B cell (primary cell): ENCODE data around the gene GATAD2B. TPM values are rescaled to one million over a fixed set of nuclear protein-coding genes. Genes with fewer than 3 reads are reported as not detected.

Source experiments
- ATAC-seq: fragments of 200-7000 bp; cut with Tn5 transposase; one replicate; pipeline ENCODE4 v1.10.0; 2021; ENCODE audit warnings: low read depth, mild to moderate bottlenecking, moderate number of reproducible peaks, moderate library complexity
- CTCF ChIA-PET: fragments of 350-600 bp; sonication (Branson Sonifier 250); formaldehyde crosslinking; loops from one replicate; lab custom pipeline; 2021; ENCODE audit warnings: antibody characterized with exemption, inconsistent platforms; lab: Charles Lee
- POLR2A ChIA-PET: fragments of 350-600 bp; sonication (Branson Sonifier 250); formaldehyde crosslinking; loops from one replicate; lab custom pipeline; 2021; ENCODE audit warnings: antibody characterized with exemption; lab: Charles Lee
- DNase-seq: peaks from one replicate; pipeline ENCODE4 v3.0.0; 2013
- H2AFZ ChIP-seq: 2 replicates; pipeline ENCODE4 v1.6.1; 2012; ENCODE audit warnings: mild to moderate bottlenecking, low read depth, low read length; ENCODE audit not compliant: insufficient read depth, poor library complexity, severe bottlenecking
- H3K27ac ChIP-seq, 2 donors: 1 replicate in 1 of 2; 2 replicates in 1 of 2; pipeline ENCODE4 v1.5.1; 2012 to 2013; ENCODE audit warnings: low read length in 2 of 2, mild to moderate bottlenecking in 2 of 2, moderate library complexity in 1 of 2
- H3K27me3 ChIP-seq, 4 experiments: fragments of 200-600 bp in 1 of 4; sonication (generic) in 1 of 4; replicated peaks in 1 of 4; 1 replicate in 2 of 4; 2 replicates in 2 of 4; pipeline versions ENCODE4 v1.6.1 to v1.7.0; 2013 to 2016; ENCODE audit warnings: low read length in 3 of 4, mild to moderate bottlenecking in 2 of 4, mixed read lengths in 1 of 4, moderate library complexity in 1 of 4; ENCODE audit not compliant: insufficient read depth in 4 of 4, control insufficient read depth in 3 of 4; ENCODE audit errors: control extremely low read depth in 1 of 4
- H3K36me3 ChIP-seq, 2 experiments: replicated peaks in 1 of 2; 1 replicate in 1 of 2; 2 replicates in 1 of 2; pipeline versions ENCODE4 v1.6.1 to v1.7.1; 2013; ENCODE audit warnings: low read length in 1 of 2; ENCODE audit not compliant: insufficient read depth in 2 of 2, control insufficient read depth in 1 of 2; ENCODE audit errors: control extremely low read depth in 1 of 2, extremely low read depth in 1 of 2
- H3K4me1 ChIP-seq, 2 donors: fragments of 200-600 bp in 1 of 2; sonication (generic) in 1 of 2; 1 replicate in 1 of 2; 2 replicates in 1 of 2; pipeline versions ENCODE4 v1.5.1 to v1.6.1; 2013 to 2017; ENCODE audit warnings: low read length in 2 of 2; ENCODE audit not compliant: control insufficient read depth in 2 of 2, insufficient read depth in 2 of 2
- H3K4me2 ChIP-seq: replicated peaks from 2 replicates; pipeline ENCODE3; 2012; ENCODE audit warnings: mild to moderate bottlenecking, low read depth, low read length; ENCODE audit not compliant: poor library complexity, severe bottlenecking
- H3K4me3 ChIP-seq, 5 experiments: fragments of 200-600 bp in 1 of 5; sonication (generic) in 1 of 5; 1 replicate in 3 of 5; 2 replicates in 2 of 5; pipeline versions ENCODE4 v1.5.1 to v1.7.0; 2011 to 2016; ENCODE audit warnings: low read length in 4 of 5, mild to moderate bottlenecking in 4 of 5, low read depth in 2 of 5, control low read depth in 1 of 5, moderate library complexity in 1 of 5; ENCODE audit not compliant: insufficient read depth in 1 of 5; ENCODE audit errors: control extremely low read depth in 1 of 5, extremely low read depth in 1 of 5
- H3K79me2 ChIP-seq: fragments of 200-600 bp; sonication (generic); one replicate; pipeline ENCODE4 v1.6.0; 2016; ENCODE audit warnings: low read length; ENCODE audit not compliant: control insufficient read depth, insufficient read depth
- H3K9ac ChIP-seq: fragments of 200-600 bp; sonication (generic); 2 replicates; pipeline ENCODE4 v1.6.1; 2017; ENCODE audit warnings: mild to moderate bottlenecking, low read length, moderate library complexity
- H3K9me3 ChIP-seq, 3 donors: one replicate each; pipeline versions ENCODE4 v1.6.1 to v1.7.1; 2013; ENCODE audit warnings: low read length in 2 of 3; ENCODE audit not compliant: control insufficient read depth in 2 of 3, insufficient read depth in 1 of 3; ENCODE audit errors: control extremely low read depth in 1 of 3
- H4K20me1 ChIP-seq: 2 replicates; pipeline ENCODE4 v1.6.0; 2012; ENCODE audit warnings: mild to moderate bottlenecking, low read length; ENCODE audit not compliant: insufficient read depth, control insufficient read depth, poor library complexity, severe bottlenecking
- H3K27ac Mint-ChIP-seq: one replicate; pipeline ENCODE4 v1.8.0; 2021; ENCODE audit warnings: mixed read lengths
- H3K27me3 Mint-ChIP-seq: one replicate; pipeline ENCODE4 v1.8.0; 2021; ENCODE audit warnings: mixed read lengths
- H3K4me1 Mint-ChIP-seq: one replicate; pipeline ENCODE4 v1.8.0; 2021; ENCODE audit warnings: mixed read lengths
- H3K4me3 Mint-ChIP-seq: one replicate; pipeline ENCODE4 v1.8.0; 2021; ENCODE audit warnings: mixed read lengths
- H3K9me3 Mint-ChIP-seq: one replicate; pipeline ENCODE4 v1.8.0; 2022; ENCODE audit warnings: mixed read lengths; ENCODE audit not compliant: insufficient read depth
- EZH2 ChIP-seq: IDR thresholded peaks from 2 replicates; pipeline ENCODE4 v1.6.1; 2012; ENCODE audit warnings: borderline replicate concordance, low read depth, mild to moderate bottlenecking, moderate library complexity, low read length; ENCODE audit not compliant: insufficient read depth, poor library complexity, severe bottlenecking
- WGBS: methylation state at CpG from one replicate; pipeline ENCODE4 v1.1.5; 2013; ENCODE audit warnings: missing lambda C conversion rate; ENCODE audit not compliant: insufficient coverage; 5-methylcytosine and 5-hydroxymethylcytosine counted together
- intact Hi-C: fragments of 100-400 bp; cut with micrococcal nuclease; formaldehyde crosslinking; loops from one replicate; pipeline ENCODE4 v1.10.0; 2022
- polyA plus RNA-seq: library from polyadenylated mRNA; depleted of rRNA; stranded (reverse); fragments of >200 nt; gene quantifications from 2 replicates; pipeline ENCODE4 v1.2.3, GENCODE V29; 2012
- total RNA-seq, 2 donors: library from RNA; stranded (reverse); fragments of 120-200 nt in 1 of 2; gene quantifications; 1 replicate in 1 of 2; 2 replicates in 1 of 2; pipeline versions ENCODE4 v1.2.3 to v1.2.4, GENCODE V29; 2013 to 2022
- TF ChIP-seq, protein P1 (sequence below): fragments of 200-600 bp; IDR thresholded peaks from one replicate; pipeline ENCODE4 v1.8.0; 2022; ENCODE audit warnings: antibody characterized with exemption, mild to moderate bottlenecking

The GATAD2B gene
- total and polyA plus RNA-seq, 2 donors (not counting 1 experiment from before 2014, with no cell fraction given), result 16.7 to 105 TPM

DNA sequence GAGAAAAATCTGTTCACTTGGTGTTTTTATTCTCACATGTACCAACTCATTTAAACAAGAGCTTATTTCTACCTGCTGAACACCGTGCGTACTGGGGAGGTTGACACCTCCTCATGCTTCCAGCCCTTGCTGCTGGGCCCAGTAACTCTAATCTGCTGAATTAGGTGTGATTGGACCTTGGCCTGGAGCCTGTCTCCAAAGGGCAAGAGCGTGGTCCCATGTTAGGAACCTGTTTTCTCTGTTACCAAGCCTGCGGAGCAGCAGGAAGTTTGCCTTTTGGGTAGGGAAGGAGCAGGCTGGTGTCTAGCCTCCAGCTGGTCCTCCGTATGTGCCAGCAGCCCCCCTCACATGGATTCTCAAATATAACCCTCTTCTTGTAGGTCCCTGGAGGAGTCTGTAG lies 158.5 kb downstream of the GATAD2B start:
- Mint-ChIP-seq H3K4me3 (no peak overlapping the region), H3K4me1 (peaks cover 2% of the 10 kb centered on the region), H3K27ac (no peak overlapping the region), H3K9me3 (no peaks in the 10 kb centered on the region), H3K27me3 (no peaks in the 10 kb centered on the region)
- no peak for TF ChIP-seq EZH2
- TF ChIP-seq, protein P1, sequence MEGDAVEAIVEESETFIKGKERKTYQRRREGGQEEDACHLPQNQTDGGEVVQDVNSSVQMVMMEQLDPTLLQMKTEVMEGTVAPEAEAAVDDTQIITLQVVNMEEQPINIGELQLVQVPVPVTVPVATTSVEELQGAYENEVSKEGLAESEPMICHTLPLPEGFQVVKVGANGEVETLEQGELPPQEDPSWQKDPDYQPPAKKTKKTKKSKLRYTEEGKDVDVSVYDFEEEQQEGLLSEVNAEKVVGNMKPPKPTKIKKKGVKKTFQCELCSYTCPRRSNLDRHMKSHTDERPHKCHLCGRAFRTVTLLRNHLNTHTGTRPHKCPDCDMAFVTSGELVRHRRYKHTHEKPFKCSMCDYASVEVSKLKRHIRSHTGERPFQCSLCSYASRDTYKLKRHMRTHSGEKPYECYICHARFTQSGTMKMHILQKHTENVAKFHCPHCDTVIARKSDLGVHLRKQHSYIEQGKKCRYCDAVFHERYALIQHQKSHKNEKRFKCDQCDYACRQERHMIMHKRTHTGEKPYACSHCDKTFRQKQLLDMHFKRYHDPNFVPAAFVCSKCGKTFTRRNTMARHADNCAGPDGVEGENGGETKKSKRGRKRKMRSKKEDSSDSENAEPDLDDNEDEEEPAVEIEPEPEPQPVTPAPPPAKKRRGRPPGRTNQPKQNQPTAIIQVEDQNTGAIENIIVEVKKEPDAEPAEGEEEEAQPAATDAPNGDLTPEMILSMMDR, result no peak
- DNase-seq (no peak), ATAC-seq (no peak)
- Histone ChIP-seq H3K9me3 (no peaks in the 10 kb centered on the region), H3K27ac (no peak overlapping the region), H3K4me1 (no peaks in the 10 kb centered on the region), H2AFZ (no peak overlapping the region), H4K20me1 (no peaks in the 10 kb centered on the region), H3K4me3 (no peak overlapping the region), H3K9ac (no peak overlapping the region), H3K27me3 (no peaks in the 10 kb centered on the region), H3K4me2 (no peak overlapping the region), H3K36me3 (peaks cover 17 to 56% of the 10 kb centered on the region in 2 experiments), H3K79me2 (no peaks in the 10 kb centered on the region)
- ChIA-PET CTCF (no interaction called here), POLR2A (no interaction called here)
- WGBS, result 100% methylated on average over 2 of the region's 5 CpGs
- intact Hi-C loops, result no loop called here

DNA sequence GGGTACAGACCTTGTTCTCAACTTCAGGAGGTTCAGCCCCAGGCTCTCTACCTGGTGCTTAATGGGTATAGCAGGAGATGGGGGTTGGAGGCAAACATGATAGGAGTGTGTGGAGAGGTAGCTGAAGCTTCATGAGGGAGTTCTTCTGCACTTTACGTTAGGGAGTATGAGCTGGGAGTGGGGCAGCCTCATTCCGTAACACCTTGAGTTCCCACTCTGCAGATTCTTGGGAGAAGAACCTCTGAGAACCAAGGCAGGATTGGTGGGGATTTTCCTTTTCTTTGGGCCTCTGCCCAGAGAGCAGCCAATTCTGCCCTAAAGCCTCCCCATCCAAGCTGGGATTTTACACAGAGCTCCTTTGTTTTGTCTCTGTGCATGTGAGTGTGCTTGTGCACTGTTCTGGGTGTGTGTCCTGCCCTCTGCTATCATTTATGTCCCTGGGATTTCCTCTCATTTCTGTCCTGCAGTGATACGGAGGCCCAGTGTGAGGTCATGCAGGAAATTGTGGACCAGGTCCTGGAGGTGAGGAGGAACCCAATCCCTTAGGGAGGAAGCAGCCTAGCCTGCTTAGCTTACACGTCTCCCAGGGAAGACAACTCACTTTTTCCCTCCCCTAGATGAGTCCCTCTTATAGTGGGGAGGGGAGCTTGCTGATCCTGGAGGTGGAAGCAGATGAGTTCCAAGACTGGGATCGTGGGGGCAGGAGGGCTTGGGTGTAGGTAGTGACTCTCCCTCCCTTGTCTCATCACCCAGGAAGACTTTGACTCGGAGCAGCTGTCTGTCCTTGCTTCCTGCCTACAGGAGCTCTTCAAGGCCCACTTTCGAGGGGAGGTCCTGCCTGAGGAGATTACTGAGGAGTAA lies 159.2 kb downstream of the GATAD2B start:
- Mint-ChIP-seq H3K27ac (no peak overlapping the region), H3K4me3 (no peak overlapping the region), H3K4me1 (no peaks in the 10 kb centered on the region), H3K27me3 (no peaks in the 10 kb centered on the region), H3K9me3 (no peaks in the 10 kb centered on the region)
- ATAC-seq, result no peak
- intact Hi-C loops, result no loop called here
- POLR2A ChIA-PET, result interaction anchor here (0.6 kb wide), 1 partner anchor 572 kb away, joined by 7 read pairs; no protein-coding TSS in a partner anchor
- no peak overlapping the region for H3K4me3 ChIP-seq
- H3K9me3 ChIP-seq, result no peaks in the 10 kb centered on the region
- H3K4me1 ChIP-seq, result no peaks in the 10 kb centered on the region
- no peaks in the 10 kb centered on the region for H4K20me1 ChIP-seq
- no peaks in the 10 kb centered on the region for H3K27me3 ChIP-seq
- no peak overlapping the region for H2AFZ ChIP-seq
- CTCF ChIA-PET, result no interaction called here
- no peaks in the 10 kb centered on the region for H3K79me2 ChIP-seq
- WGBS, result 94% methylated on average over 2 of the region's 7 CpGs
- H3K4me2 ChIP-seq, result no peak overlapping the region
- H3K36me3 ChIP-seq, result peaks cover 17 to 52% of the 10 kb centered on the region in 2 experiments
- DNase-seq, result no peak
- no peak overlapping the region for H3K27ac ChIP-seq
- TF ChIP-seq, protein P1, result no peak
- no peak for TF ChIP-seq EZH2
- H3K9ac ChIP-seq, result no peak overlapping the region
